ENCODE measurements around the gene WWOX. TPM values are rescaled to one million over a fixed set of nuclear protein-coding genes. Genes with fewer than 3 reads are reported as not detected.
A peak's percentile ranks its signal among the peaks of the same experiment; 100 is the strongest.

WWOX gene
- polyA plus RNA-seq, 4 donors, result 4.9 to 15.8 (median 7.0) TPM

DNA sequence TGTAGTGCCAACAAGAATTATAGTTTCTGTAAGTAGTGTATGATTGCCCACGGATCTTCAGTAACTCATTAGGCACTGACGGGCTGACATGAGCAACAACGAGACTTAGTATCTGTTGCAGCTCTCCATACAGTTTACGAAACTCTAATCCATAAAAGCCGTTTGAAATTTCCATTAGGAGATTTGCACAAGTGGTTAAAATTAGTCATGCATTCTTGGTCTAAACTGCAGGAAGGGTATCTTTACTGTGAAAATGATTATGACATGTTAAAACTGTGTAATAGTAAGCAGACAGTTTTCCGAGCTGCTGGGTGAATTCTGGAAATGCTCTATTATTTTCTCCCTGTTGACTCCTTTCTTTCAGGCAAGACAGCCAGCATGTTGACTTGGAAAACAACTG lies 605.0 kb downstream of the WWOX start:
- H3K36me3 ChIP-seq (ENCODE audit: control insufficient read depth in 3 of 3, insufficient read depth in 2 of 3, low read depth in 1 of 3, low read length in 3 of 3), result no peaks in the 10 kb centered on the region
- H3K9me3 ChIP-seq (ENCODE audit: control insufficient read depth in 2 of 2, insufficient read depth in 1 of 2, low read depth in 1 of 2, low read length in 1 of 2), result peaks cover 0 to 4% of the 10 kb centered on the region in 2 donors
- no peaks in the 10 kb centered on the region for H3K27me3 ChIP-seq (ENCODE audit: control insufficient read depth in 3 of 3, insufficient read depth in 3 of 3, low read length in 3 of 3)
- no peak for FAIRE-seq
- WGBS, 3 donors, result 70 to 82% (median 80%) methylated on average over 6 of the region's 6 CpGs
- H3K27ac ChIP-seq (ENCODE audit: low read depth in 1 of 3, low read length in 2 of 3), result no peak overlapping the region
- no peak overlapping the region for H3K4me3 ChIP-seq (ENCODE audit: low read depth in 1 of 3, low read length in 3 of 3)
- no peak for DNase-seq
- no peaks in the 10 kb centered on the region for H3K4me1 ChIP-seq (ENCODE audit: control insufficient read depth in 3 of 3, insufficient read depth in 2 of 3, low read depth in 1 of 3, low read length in 2 of 3)

DNA sequence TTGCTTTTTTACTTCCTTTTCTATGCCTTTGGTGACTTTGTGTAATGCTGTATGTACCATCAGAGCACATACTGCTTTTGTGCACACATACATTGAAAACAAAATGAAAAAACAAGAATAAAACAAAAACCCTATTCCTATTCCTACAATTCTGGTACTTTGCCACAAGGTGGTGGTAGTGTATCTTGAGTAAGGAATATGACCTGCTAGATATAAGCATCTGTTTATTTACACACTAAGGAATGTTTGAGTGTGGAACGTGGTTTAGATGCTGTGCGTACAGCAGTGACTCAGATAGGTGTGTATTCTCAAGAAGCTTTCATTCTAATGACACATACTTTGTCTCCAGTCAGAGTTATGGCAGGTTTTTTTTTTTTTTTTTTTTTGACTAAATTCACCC lies 606.2 kb downstream of the WWOX start:
- peak; percentile 19 to 74 for DNase-seq
- peaks cover 0 to 4% of the 10 kb centered on the region in 2 donors for H3K9me3 ChIP-seq (ENCODE audit: control insufficient read depth in 2 of 2, insufficient read depth in 1 of 2, low read depth in 1 of 2, low read length in 1 of 2)
- H3K27me3 ChIP-seq (ENCODE audit: control insufficient read depth in 3 of 3, insufficient read depth in 3 of 3, low read length in 3 of 3), result no peaks in the 10 kb centered on the region
- H3K36me3 ChIP-seq (ENCODE audit: control insufficient read depth in 3 of 3, insufficient read depth in 2 of 3, low read depth in 1 of 3, low read length in 3 of 3), result no peaks in the 10 kb centered on the region
- H3K4me1 ChIP-seq (ENCODE audit: control insufficient read depth in 3 of 3, insufficient read depth in 2 of 3, low read depth in 1 of 3, low read length in 2 of 3), result no peaks in the 10 kb centered on the region
- WGBS, 3 donors, result 10 to 39% (median 10%) methylated on average over 2 of the region's 2 CpGs
- H3K27ac ChIP-seq (ENCODE audit: low read depth in 1 of 3, low read length in 2 of 3), result no peak overlapping the region
- no peak for FAIRE-seq
- H3K4me3 ChIP-seq (ENCODE audit: low read depth in 1 of 3, low read length in 3 of 3), result no peak overlapping the region

- Histone ChIP-seq H3K4me3 (ENCODE audit: low read depth in 1 of 3, low read length in 3 of 3) (no peak overlapping the region), H3K4me1 (ENCODE audit: control insufficient read depth in 3 of 3, insufficient read depth in 2 of 3, low read depth in 1 of 3, low read length in 2 of 3) (no peaks in the 10 kb centered on the region), H3K9me3 (ENCODE audit: control insufficient read depth in 2 of 2, insufficient read depth in 1 of 2, low read depth in 1 of 2, low read length in 1 of 2) (peaks cover 0 to 4% of the 10 kb centered on the region in 2 donors), H3K36me3 (ENCODE audit: control insufficient read depth in 3 of 3, insufficient read depth in 2 of 3, low read depth in 1 of 3, low read length in 3 of 3) (no peaks in the 10 kb centered on the region), H3K27me3 (ENCODE audit: control insufficient read depth in 3 of 3, insufficient read depth in 3 of 3, low read length in 3 of 3) (no peaks in the 10 kb centered on the region), H3K27ac (ENCODE audit: low read depth in 1 of 3, low read length in 2 of 3) (no peak overlapping the region)
- no peak for FAIRE-seq
- 75 to 88% (median 83%) methylated on average over 6 of the region's 6 CpGs for whole genome bisulfite sequencing, 3 donors
- no peak for DNase-seq
Observed at GRCh38 chr16:78706637-78707036, 607.2 kb downstream of the WWOX start.

DNA sequence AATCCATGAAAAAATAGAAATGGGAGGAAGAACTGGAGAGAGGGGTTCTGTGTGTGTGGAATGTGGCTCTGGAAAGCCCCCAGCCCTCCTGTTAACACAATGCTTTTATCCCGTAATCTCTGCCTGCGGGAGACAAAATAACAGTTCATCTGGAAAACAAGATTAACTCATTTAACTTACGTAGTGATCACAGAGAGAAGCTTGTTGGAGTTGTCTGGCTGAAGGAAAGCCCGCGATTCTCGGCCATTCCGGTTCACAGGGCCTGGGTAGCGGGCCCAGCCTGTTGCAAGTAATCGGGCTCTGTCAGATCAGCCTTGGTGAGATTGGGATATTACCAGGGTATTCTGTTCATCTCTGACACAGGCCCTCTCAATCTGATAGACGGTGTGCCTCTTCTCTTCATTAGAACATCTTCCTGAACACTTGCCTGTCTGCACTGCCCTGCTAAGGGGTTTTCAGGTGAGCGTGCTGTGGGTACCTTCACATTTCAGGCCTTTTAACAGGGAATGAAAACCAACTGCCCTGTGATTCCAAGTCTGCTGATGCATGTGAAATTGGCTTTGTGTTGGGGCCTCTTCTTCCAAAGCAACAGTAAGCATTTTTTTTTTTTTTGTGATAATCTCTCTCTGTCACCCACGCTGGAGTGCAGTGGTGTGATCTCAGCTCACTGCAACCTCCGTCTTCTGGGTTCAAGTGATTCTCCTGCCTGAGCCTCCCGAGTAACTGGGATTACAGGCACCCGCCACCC lies 609.9 kb downstream of the WWOX start:
- no peak overlapping the region for H3K27ac ChIP-seq (ENCODE audit: low read depth in 1 of 3, low read length in 2 of 3)
- WGBS, 3 donors, result 92 to 95% (median 94%) methylated on average over 15 of the region's 15 CpGs
- no peak for DNase-seq
- peaks cover 0 to 4% of the 10 kb centered on the region in 2 donors for H3K9me3 ChIP-seq (ENCODE audit: control insufficient read depth in 2 of 2, insufficient read depth in 1 of 2, low read depth in 1 of 2, low read length in 1 of 2)
- H3K4me3 ChIP-seq (ENCODE audit: low read depth in 1 of 3, low read length in 3 of 3), result no peak overlapping the region
- FAIRE-seq, result no peak
- no peaks in the 10 kb centered on the region for H3K36me3 ChIP-seq (ENCODE audit: control insufficient read depth in 3 of 3, insufficient read depth in 2 of 3, low read depth in 1 of 3, low read length in 3 of 3)
- no peaks in the 10 kb centered on the region for H3K27me3 ChIP-seq (ENCODE audit: control insufficient read depth in 3 of 3, insufficient read depth in 3 of 3, low read length in 3 of 3)
- no peaks in the 10 kb centered on the region for H3K4me1 ChIP-seq (ENCODE audit: control insufficient read depth in 3 of 3, insufficient read depth in 2 of 3, low read depth in 1 of 3, low read length in 2 of 3)

- DNase-seq (no peak), FAIRE-seq (no peak)
- H3K4me3 ChIP-seq (ENCODE audit: low read depth in 1 of 3, low read length in 3 of 3), result no peak overlapping the region
- 69 to 81% (median 80%) methylated on average over 3 of the region's 3 CpGs for WGBS, 3 donors
- no peaks in the 10 kb centered on the region for H3K4me1 ChIP-seq (ENCODE audit: control insufficient read depth in 3 of 3, insufficient read depth in 2 of 3, low read depth in 1 of 3, low read length in 2 of 3)
- H3K9me3 ChIP-seq (ENCODE audit: control insufficient read depth in 2 of 2, insufficient read depth in 1 of 2, low read depth in 1 of 2, low read length in 1 of 2), result no peaks in the 10 kb centered on the region
- H3K27me3 ChIP-seq (ENCODE audit: control insufficient read depth in 3 of 3, insufficient read depth in 3 of 3, low read length in 3 of 3), result no peaks in the 10 kb centered on the region
- no peak overlapping the region for H3K27ac ChIP-seq (ENCODE audit: low read depth in 1 of 3, low read length in 2 of 3)
- H3K36me3 ChIP-seq (ENCODE audit: control insufficient read depth in 3 of 3, insufficient read depth in 2 of 3, low read depth in 1 of 3, low read length in 3 of 3), result no peaks in the 10 kb centered on the region
Observed at GRCh38 chr16:78715106-78715505, 615.7 kb downstream of the WWOX start.

GRCh38 chr16:78715673-78716072 lies 616.2 kb downstream of the WWOX start:
- no peaks in the 10 kb centered on the region for H3K36me3 ChIP-seq (ENCODE audit: control insufficient read depth in 3 of 3, insufficient read depth in 2 of 3, low read depth in 1 of 3, low read length in 3 of 3)
- DNase-seq (no peak), FAIRE-seq (no peak)
- 93 to 95% (median 94%) methylated on average over 4 of the region's 4 CpGs for WGBS, 3 donors
- no peaks in the 10 kb centered on the region for H3K27me3 ChIP-seq (ENCODE audit: control insufficient read depth in 3 of 3, insufficient read depth in 3 of 3, low read length in 3 of 3)
- H3K4me1 ChIP-seq (ENCODE audit: control insufficient read depth in 3 of 3, insufficient read depth in 2 of 3, low read depth in 1 of 3, low read length in 2 of 3), result no peaks in the 10 kb centered on the region
- H3K9me3 ChIP-seq (ENCODE audit: control insufficient read depth in 2 of 2, insufficient read depth in 1 of 2, low read depth in 1 of 2, low read length in 1 of 2), result no peaks in the 10 kb centered on the region
- no peak overlapping the region for H3K4me3 ChIP-seq (ENCODE audit: low read depth in 1 of 3, low read length in 3 of 3)
- H3K27ac ChIP-seq (ENCODE audit: low read depth in 1 of 3, low read length in 2 of 3), result no peak overlapping the region

GRCh38 chr16:78718141-78718540 lies 618.7 kb downstream of the WWOX start:
- no peak for FAIRE-seq
- no peak for DNase-seq
- Histone ChIP-seq H3K4me3 (ENCODE audit: low read depth in 1 of 3, low read length in 3 of 3) (no peak overlapping the region), H3K9me3 (ENCODE audit: control insufficient read depth in 2 of 2, insufficient read depth in 1 of 2, low read depth in 1 of 2, low read length in 1 of 2) (no peaks in the 10 kb centered on the region), H3K27ac (ENCODE audit: low read depth in 1 of 3, low read length in 2 of 3) (no peak overlapping the region), H3K27me3 (ENCODE audit: control insufficient read depth in 3 of 3, insufficient read depth in 3 of 3, low read length in 3 of 3) (no peaks in the 10 kb centered on the region), H3K4me1 (ENCODE audit: control insufficient read depth in 3 of 3, insufficient read depth in 2 of 3, low read depth in 1 of 3, low read length in 2 of 3) (no peaks in the 10 kb centered on the region), H3K36me3 (ENCODE audit: control insufficient read depth in 3 of 3, insufficient read depth in 2 of 3, low read depth in 1 of 3, low read length in 3 of 3) (no peaks in the 10 kb centered on the region)
- 75 to 81% (median 77%) methylated on average over 2 of the region's 2 CpGs for WGBS, 3 donors

- Histone ChIP-seq H3K4me1 (ENCODE audit: control insufficient read depth in 3 of 3, insufficient read depth in 2 of 3, low read depth in 1 of 3, low read length in 2 of 3) (no peaks in the 10 kb centered on the region), H3K27me3 (ENCODE audit: control insufficient read depth in 3 of 3, insufficient read depth in 3 of 3, low read length in 3 of 3) (no peaks in the 10 kb centered on the region), H3K27ac (ENCODE audit: low read depth in 1 of 3, low read length in 2 of 3) (no peak overlapping the region), H3K36me3 (ENCODE audit: control insufficient read depth in 3 of 3, insufficient read depth in 2 of 3, low read depth in 1 of 3, low read length in 3 of 3) (no peaks in the 10 kb centered on the region), H3K4me3 (ENCODE audit: low read depth in 1 of 3, low read length in 3 of 3) (no peak overlapping the region), H3K9me3 (ENCODE audit: control insufficient read depth in 2 of 2, insufficient read depth in 1 of 2, low read depth in 1 of 2, low read length in 1 of 2) (no peaks in the 10 kb centered on the region)
- FAIRE-seq (no peak), DNase-seq (no peak)
- 54 to 64% (median 61%) methylated on average over 3 of the region's 3 CpGs for WGBS, 3 donors
Observed at GRCh38 chr16:78720416-78720815, 621.0 kb downstream of the WWOX start.

DNA sequence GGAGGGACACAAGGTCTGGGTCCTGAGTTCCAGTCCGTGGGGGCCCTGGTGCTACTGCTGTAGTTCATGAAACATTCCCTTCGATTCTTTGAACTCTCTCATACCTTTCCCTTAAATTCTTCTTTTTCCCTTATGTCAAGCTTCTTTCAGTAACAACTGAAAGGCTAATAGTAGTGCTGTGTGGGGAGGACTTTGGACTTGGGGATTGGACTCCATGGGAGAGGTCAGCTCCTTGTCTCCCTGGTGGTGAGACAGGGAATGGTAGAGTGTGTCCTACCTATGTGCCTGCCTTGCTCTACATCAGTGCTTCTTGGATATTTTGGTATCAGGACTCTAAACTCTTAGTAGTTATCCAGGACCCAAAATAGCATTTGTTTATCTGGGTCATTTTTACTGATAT lies 628.1 kb downstream of the WWOX start:
- WGBS, 3 donors, result 73 to 89% (median 87%) methylated on average over 2 of the region's 2 CpGs
- Histone ChIP-seq H3K9me3 (ENCODE audit: control insufficient read depth in 2 of 2, insufficient read depth in 1 of 2, low read depth in 1 of 2, low read length in 1 of 2) (no peaks in the 10 kb centered on the region), H3K4me3 (ENCODE audit: low read depth in 1 of 3, low read length in 3 of 3) (no peak overlapping the region), H3K36me3 (ENCODE audit: control insufficient read depth in 3 of 3, insufficient read depth in 2 of 3, low read depth in 1 of 3, low read length in 3 of 3) (no peaks in the 10 kb centered on the region), H3K27me3 (ENCODE audit: control insufficient read depth in 3 of 3, insufficient read depth in 3 of 3, low read length in 3 of 3) (no peaks in the 10 kb centered on the region), H3K27ac (ENCODE audit: low read depth in 1 of 3, low read length in 2 of 3) (no peak overlapping the region), H3K4me1 (ENCODE audit: control insufficient read depth in 3 of 3, insufficient read depth in 2 of 3, low read depth in 1 of 3, low read length in 2 of 3) (peaks cover 0 to 3% (median 0%) of the 10 kb centered on the region in 3 donors)
- DNase-seq, result peak; percentile 78 to 81
- no peak for FAIRE-seq
